Heart right ventricle (tissue), 16 donors: ENCODE results near the gene FMN2. TPM values are rescaled to one million over a fixed set of nuclear protein-coding genes. Genes with fewer than 3 reads are reported as not detected.

ENCODE experiments used
- ATAC-seq, 8 donors: fragments of 200-7000 bp; cut with Tn5 transposase; one replicate each; pipeline ENCODE4 v1.9.1; 2020; ENCODE audit warnings: mild to moderate bottlenecking in 8 of 8, moderate library complexity in 8 of 8, moderate number of reproducible peaks in 1 of 8
- DNase-seq, 2 donors: peaks; one replicate each; pipeline ENCODE4 v3.0.0-alpha.2; 2020
- H3K27ac ChIP-seq, 10 donors: fragments of 200-600 bp; sonication (generic) in 2 of 10; one replicate each; pipeline versions ENCODE4 v1.5.0 to v1.8.0; 2020 to 2022; ENCODE audit warnings: mild to moderate bottlenecking in 3 of 10
- H3K27me3 ChIP-seq, 7 donors: fragments of 200-600 bp; one replicate each; pipeline ENCODE4 v1.8.0; 2021 to 2022; ENCODE audit warnings: mild to moderate bottlenecking in 2 of 7
- H3K36me3 ChIP-seq, 9 donors: fragments of 200-600 bp; sonication (generic) in 1 of 9; one replicate each; pipeline versions ENCODE4 v1.5.0 to v1.8.0; 2020 to 2022; ENCODE audit warnings: mild to moderate bottlenecking in 2 of 9
- H3K4me1 ChIP-seq, 9 donors: fragments of 200-600 bp; sonication (generic) in 1 of 9; one replicate each; pipeline versions ENCODE4 v1.5.0 to v1.8.0; 2020 to 2022; ENCODE audit warnings: mild to moderate bottlenecking in 4 of 9
- H3K4me3 ChIP-seq, 10 donors: fragments of 200-600 bp; sonication (generic) in 2 of 10; one replicate each; pipeline versions ENCODE4 v1.5.0 to v1.8.0; 2020 to 2022; ENCODE audit warnings: mild to moderate bottlenecking in 7 of 10, moderate library complexity in 2 of 10
- H3K9me3 ChIP-seq, 11 donors: fragments of 200-600 bp in 10 of 11; sonication (generic) in 2 of 11; one replicate each; pipeline versions ENCODE4 v1.5.0 to v1.8.0; 2013 to 2022; ENCODE audit warnings: mild to moderate bottlenecking in 2 of 11, control low read depth in 1 of 11, moderate library complexity in 1 of 11
- WGBS, 2 donors: extraction: QIAGEN DNeasy Blood & Tissue Kit; methylation state at CpG; one replicate each; pipeline ENCODE4 v1.1.7; 2013; ENCODE audit warnings: inconsistent platforms in 1 of 2; 5-methylcytosine and 5-hydroxymethylcytosine counted together
- intact Hi-C, 10 donors: fragments of 100-400 bp; cut with DNase I; formaldehyde crosslinking; loops; one replicate each; pipeline versions ENCODE4 v1.11.1 to v1.14.2; 2022
- polyA plus RNA-seq, 2 donors: library from polyadenylated mRNA; stranded (reverse); fragments of 200-250 nt; gene quantifications; one replicate each; pipeline ENCODE4 v1.2.3, GENCODE V29; 2013
- total RNA-seq, 10 donors: library from RNA; stranded (reverse); fragmentation: NEBNext Ultra II Directional in 3 of 10; extraction: Animal tissue kit (Norgen Biotek cat#: 25700) in 3 of 10; gene quantifications; one replicate each; pipeline versions ENCODE4 v1.2.1 to v1.2.4, GENCODE V29; 2021 to 2023
- TF ChIP-seq, protein P1 (sequence below), 9 donors: fragments of 200-600 bp; sonication (generic) in 2 of 9; IDR thresholded peaks; one replicate each; pipeline versions ENCODE4 v1.5.0 to v1.8.0; 2021 to 2022; ENCODE audit warnings: antibody characterized with exemption in 9 of 9, mild to moderate bottlenecking in 5 of 9, moderate library complexity in 1 of 9
- donor health status: Arrhythmogenic right ventricular cardiomyopathy.
- donor health status: ischemic (EF 13 %, LVEDD 7.1; RV severe dilation, severe dysfunction).
- donor health status: healthy with polysubstance abuse.
- donor health status: DM: no; HTN: yes; CAD: no.
- donor health status: DM: no; HTN: no; CAD: no.
- donor health status: ischemic (EF 25% LVEDD 6.9; RV normal size, moderate dysfunction).
- donor health status: ischemic (EF 25% LVEDD 5.7; RV mildly dilated, moderate dysfunction).
- donor health status: healthy.
- donor health status: DM: yes; HTN: yes; CAD: no.
- donor health status: Ischemic cardiomyopathy.
- donor health status: ischemic (EF 35%, LVEDD 5.7; RV mildly dilated, moderate dysfunction).
- donor health status: nonischemic (EF 11% LVEDD 7.7; RV severe dilation, severe dysfunction).
- donor health status: DM: yes; HTN: yes; CAD: no.
- donor health status: PGD.
- donor health status: ischemic (EF 29% LVEDD 5.4; RV normal size, mild dysfunction).
- donor health status: nonischemic (EF 23%, LVEDD 6.1; RV moderate dilation, normal function).

Gene FMN2
- total and polyA plus RNA-seq, 12 donors, result 0.03 to 0.70 (median 0.12) TPM; not detected in 9

DNA sequence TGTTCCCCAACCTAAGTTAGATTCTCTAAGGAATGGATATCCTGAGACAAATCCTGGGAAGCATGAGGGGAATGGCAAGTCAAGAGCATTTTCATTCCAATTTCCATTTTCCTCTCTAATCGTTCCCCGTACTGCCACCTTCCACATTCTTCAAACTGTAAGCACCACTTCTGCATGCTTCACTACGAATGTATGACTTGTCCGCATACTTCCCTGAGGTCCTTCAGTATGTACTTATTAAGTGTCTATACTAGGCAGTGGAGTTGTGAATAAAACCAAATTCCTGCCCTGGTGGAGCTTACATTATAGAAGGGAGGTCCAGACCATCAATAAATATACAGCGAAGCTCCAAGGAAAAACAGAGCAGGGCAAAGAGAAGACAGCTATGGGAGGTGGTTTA lies 365.5 kb downstream of the FMN2 start:
- Histone ChIP-seq H3K27ac (no peak overlapping the region), H3K36me3 (no peaks in the 10 kb centered on the region), H3K4me3 (no peak overlapping the region), H3K9me3 (no peaks in the 10 kb centered on the region), H3K27me3 (no peaks in the 10 kb centered on the region), H3K4me1 (no peaks in the 10 kb centered on the region)
- no peak for DNase-seq
- intact Hi-C loops, result no loop called here
- 85 to 89% methylated on average over 5 of the region's 5 CpGs for WGBS, 2 donors
- no peak for ATAC-seq
- TF ChIP-seq, protein P1, sequence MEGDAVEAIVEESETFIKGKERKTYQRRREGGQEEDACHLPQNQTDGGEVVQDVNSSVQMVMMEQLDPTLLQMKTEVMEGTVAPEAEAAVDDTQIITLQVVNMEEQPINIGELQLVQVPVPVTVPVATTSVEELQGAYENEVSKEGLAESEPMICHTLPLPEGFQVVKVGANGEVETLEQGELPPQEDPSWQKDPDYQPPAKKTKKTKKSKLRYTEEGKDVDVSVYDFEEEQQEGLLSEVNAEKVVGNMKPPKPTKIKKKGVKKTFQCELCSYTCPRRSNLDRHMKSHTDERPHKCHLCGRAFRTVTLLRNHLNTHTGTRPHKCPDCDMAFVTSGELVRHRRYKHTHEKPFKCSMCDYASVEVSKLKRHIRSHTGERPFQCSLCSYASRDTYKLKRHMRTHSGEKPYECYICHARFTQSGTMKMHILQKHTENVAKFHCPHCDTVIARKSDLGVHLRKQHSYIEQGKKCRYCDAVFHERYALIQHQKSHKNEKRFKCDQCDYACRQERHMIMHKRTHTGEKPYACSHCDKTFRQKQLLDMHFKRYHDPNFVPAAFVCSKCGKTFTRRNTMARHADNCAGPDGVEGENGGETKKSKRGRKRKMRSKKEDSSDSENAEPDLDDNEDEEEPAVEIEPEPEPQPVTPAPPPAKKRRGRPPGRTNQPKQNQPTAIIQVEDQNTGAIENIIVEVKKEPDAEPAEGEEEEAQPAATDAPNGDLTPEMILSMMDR (IDR thresholded peaks at IDR 0.05), result no peak

DNA sequence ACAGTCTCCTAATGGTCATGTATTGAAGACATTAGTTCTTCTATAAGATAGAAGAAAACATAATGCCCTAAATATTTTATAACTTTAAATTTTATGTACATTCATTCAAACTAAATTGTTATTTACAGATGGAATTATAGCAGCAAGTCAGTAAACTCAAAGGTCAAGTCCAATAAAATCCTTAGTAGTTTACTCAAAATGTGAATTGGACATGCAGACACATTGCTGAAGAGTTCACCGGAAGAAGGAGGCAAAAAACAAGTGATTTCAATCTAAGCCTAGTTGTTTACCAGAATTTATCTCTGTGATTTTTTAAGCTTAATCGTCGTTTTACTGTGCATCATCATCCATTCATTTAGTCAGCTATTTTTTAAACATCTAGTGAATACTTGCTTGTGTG lies 370.6 kb downstream of the FMN2 start:
- Histone ChIP-seq H3K27me3 (peaks cover 0 to 8% (median 0%) of the 10 kb centered on the region in 7 donors), H3K27ac (no peak overlapping the region), H3K4me1 (no peaks in the 10 kb centered on the region), H3K9me3 (no peaks in the 10 kb centered on the region), H3K4me3 (no peak overlapping the region), H3K36me3 (no peaks in the 10 kb centered on the region)
- intact Hi-C loops, result no loop called here
- 74 to 76% methylated on average over 3 of the region's 3 CpGs for WGBS, 2 donors
- no peak for DNase-seq
- TF ChIP-seq, protein P1 (IDR thresholded peaks at IDR 0.05), result no peak
- no peak for ATAC-seq

DNA sequence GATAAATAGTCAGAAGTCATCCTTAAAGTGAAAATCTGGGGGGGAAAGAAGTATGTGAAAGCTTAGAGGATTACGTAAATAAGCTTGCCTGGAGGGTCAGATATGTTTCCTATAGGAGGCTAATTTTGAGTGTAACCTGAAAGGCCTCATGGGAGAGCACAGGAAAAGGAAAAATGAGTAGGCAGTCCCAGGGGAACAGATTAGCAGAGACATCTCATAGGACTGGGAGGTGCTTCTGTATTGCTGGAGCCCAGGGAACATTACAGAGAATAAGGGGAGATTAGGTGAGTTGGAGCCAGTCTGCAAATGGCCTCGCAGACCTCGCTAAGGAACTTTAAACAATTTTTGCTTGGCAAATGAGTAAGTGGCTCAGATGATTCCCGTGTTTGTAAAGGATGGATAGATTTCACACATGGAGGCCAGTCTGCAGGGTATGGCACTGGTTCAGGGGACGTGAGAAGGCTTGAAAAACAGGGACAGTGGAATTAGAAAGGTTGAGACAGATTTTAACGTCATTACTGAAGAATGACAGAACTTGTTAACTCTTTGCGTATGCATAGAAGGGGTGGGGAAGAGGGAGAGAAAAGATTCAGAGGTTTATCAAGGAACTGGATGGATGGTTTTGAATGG lies 371.2 kb downstream of the FMN2 start:
- Histone ChIP-seq H3K27ac (no peak overlapping the region), H3K4me3 (no peak overlapping the region), H3K4me1 (no peaks in the 10 kb centered on the region), H3K36me3 (no peaks in the 10 kb centered on the region), H3K27me3 (peaks cover 0 to 8% (median 0%) of the 10 kb centered on the region in 7 donors), H3K9me3 (no peaks in the 10 kb centered on the region)
- TF ChIP-seq, protein P1 (IDR thresholded peaks at IDR 0.05), result no peak
- intact Hi-C loops, result no loop called here
- ATAC-seq (no peak), DNase-seq (no peak)
- 63 to 65% methylated on average over 7 of the region's 7 CpGs for WGBS, 2 donors

DNA sequence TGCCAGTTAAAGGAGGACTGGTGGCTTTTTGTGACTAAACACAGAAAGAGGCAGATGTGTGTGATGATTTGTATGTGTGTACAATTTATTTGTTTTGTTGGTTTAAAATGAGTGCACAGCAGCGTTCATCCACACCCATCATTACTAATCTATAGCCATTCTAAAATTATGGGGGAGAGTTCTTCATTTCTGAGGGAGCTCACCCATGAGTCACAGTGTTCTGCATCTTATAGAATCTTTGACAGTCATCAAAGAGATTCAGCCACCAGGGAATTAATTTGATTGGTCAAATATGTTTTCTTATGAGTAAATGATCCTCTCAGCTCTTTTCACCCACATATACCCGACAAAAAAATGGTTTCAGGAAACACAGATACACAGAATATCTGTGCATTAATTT lies 372.4 kb downstream of the FMN2 start:
- WGBS, 2 donors, result 78 to 82% methylated on average over 2 of the region's 2 CpGs
- no peak overlapping the region for H3K27ac ChIP-seq

More for the DNA sequence above, 372.4 kb downstream of the FMN2 start:
- TF ChIP-seq, protein P1 (IDR thresholded peaks at IDR 0.05), result no peak
- no peak for ATAC-seq
- no peaks in the 10 kb centered on the region for H3K4me1 ChIP-seq
- DNase-seq, result no peak
- intact Hi-C loops, result no loop called here
- H3K9me3 ChIP-seq, result no peaks in the 10 kb centered on the region
- H3K27me3 ChIP-seq, result peaks cover 0 to 8% (median 0%) of the 10 kb centered on the region in 7 donors
- H3K4me3 ChIP-seq, result no peak overlapping the region
- no peaks in the 10 kb centered on the region for H3K36me3 ChIP-seq
